GM12801 (cell line): ENCODE results near the gene LCN2.

Experiments
- TF ChIP-seq, protein P1 (sequence below): IDR thresholded peaks from one replicate; pipeline ENCODE4 v1.5.1; 2011; ENCODE audit warnings: control low read depth; ENCODE audit not compliant: insufficient read length; ENCODE audit errors: extremely low read depth

The LCN2 gene

DNA sequence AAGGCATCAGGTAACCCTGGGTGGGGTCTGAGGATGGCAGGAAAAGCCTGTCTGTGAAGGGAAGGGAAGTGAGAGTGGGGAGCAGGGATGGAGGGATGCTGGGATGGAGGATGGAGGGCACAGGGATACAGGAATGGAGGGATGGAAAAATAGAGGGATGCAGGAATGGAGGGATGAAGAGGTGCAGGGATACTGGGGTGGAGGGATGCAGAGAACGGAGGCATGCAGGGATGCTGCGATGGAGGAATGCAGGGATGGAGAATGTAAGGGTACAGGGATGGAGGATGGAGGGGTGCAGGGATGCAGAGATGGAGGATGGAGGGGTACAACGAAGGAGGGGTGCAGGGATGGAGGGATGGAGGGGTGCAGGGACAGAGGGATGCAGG, 30.8 kb upstream of the LCN2 start:
- TF ChIP-seq, protein P1, sequence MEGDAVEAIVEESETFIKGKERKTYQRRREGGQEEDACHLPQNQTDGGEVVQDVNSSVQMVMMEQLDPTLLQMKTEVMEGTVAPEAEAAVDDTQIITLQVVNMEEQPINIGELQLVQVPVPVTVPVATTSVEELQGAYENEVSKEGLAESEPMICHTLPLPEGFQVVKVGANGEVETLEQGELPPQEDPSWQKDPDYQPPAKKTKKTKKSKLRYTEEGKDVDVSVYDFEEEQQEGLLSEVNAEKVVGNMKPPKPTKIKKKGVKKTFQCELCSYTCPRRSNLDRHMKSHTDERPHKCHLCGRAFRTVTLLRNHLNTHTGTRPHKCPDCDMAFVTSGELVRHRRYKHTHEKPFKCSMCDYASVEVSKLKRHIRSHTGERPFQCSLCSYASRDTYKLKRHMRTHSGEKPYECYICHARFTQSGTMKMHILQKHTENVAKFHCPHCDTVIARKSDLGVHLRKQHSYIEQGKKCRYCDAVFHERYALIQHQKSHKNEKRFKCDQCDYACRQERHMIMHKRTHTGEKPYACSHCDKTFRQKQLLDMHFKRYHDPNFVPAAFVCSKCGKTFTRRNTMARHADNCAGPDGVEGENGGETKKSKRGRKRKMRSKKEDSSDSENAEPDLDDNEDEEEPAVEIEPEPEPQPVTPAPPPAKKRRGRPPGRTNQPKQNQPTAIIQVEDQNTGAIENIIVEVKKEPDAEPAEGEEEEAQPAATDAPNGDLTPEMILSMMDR: no peak

DNA sequence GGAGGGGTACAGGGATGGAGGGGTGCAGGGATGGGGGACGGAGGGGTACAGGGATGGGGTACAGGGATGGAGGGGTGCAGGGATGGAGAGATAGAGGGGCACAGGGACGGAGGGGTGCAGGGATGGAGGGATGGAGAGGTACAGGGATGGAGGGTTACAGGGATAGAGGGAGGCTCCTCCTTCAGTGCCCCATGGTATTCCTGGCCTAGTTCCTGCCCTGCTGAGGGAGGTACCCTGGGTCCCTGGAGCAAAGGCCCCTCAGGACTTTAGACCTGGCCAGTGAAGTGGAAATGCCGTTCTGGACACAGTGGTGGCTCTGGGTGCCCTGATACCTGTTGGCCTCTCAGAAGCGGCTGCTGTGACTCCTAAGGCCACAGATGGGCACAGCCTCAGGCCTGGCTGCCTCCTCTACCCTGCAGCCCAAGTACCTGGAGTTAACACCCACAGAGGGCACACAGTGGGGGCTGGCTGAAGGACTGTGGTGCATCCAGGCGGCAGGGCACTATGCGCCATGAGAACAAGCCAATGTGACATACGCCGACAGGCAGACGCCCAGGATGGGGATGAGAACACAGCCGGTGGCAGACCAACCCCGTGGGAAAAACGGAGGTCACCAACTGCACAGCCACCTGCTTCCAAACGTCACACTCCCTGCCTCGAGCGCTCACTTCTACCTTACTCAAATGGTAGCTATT, 30.1 kb upstream of the LCN2 start:
- TF ChIP-seq, protein P1: no peak

DNA sequence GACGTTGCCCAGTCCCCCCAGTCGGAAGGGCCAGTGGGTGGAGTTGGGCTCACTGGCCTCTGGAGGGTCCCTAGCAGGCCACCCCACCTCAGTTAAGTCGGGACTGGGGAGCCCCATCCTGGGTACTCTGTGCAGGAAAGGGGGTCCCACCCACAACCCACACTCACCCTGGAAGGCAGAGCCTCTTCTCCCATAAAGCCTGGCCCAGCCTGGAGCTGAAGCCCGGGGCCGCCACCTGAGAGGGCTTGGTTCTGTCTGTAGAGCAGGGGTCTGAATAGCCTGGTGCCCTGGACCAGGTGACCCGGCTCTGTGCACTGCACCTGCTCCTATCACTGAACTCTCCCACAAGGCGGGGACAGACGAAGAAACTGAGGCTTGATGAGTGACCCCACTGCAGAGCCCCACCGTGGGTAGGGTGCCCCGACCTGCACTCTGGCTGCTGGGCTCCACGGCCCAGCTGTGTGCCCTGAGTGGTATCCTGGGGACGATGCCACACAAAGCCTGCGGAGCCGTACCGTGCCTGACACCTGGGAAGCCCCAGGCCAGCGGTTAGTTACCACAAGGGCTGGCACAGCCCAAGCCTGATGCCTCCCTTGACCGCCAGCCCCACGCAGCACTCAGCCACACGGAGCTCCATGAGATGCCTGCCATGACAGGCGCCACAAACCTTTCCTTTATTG, 29.1 kb upstream of the LCN2 start:
- TF ChIP-seq, protein P1: no peak

DNA sequence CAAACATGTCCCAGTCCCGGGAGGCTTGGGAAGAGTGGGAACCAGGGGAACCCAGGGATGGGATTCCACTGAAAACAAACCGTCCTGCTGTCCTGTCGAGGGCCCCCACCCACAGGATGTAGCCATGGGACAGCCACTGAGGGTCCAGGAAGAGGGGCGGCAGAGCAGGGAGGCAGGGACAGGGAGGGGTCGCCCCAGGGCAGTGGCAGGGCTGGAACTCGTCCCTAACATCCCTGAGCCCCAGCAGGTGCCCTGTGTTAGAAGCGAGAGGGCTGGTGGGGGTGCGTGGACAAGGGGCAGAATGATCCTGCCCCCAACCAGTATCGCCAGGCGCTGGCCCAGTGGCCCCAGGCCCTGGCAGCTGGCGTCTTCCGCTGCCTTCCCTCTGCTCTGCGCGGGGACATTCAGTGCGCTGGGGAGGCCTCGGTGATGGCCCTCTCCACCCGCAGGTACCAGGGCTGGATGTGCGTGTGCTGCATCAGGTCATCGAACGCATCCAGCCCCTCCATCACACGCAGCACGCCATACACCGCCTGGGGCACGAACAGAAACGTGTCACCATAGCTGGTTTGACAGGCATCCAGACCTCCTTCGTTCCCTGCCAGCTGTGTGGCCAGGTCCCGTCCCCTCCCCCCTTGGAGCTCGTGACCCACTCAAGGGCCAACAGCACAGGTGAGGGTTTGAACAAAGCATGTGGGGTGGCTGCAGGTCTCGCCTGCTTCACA, 28.4 kb upstream of the LCN2 start:
- TF ChIP-seq, protein P1: no peak

DNA sequence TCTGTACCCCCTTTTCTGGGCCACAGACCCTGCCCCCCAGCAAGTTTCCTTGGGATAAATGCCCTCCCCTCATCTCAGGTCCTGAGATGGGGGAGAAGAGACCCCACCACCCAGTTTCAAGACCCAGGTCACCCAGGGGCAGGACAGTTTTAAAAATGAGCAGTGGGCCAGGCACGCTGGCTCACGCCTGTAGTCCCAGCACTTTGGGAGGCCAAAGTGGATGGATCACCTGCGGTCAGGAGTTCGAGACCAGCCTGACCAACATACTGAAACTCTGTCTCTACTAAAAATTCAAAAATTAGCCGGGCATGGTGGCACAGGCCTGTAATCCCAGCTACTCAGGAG, 27.8 kb upstream of the LCN2 start:
- TF ChIP-seq, protein P1: no peak

DNA sequence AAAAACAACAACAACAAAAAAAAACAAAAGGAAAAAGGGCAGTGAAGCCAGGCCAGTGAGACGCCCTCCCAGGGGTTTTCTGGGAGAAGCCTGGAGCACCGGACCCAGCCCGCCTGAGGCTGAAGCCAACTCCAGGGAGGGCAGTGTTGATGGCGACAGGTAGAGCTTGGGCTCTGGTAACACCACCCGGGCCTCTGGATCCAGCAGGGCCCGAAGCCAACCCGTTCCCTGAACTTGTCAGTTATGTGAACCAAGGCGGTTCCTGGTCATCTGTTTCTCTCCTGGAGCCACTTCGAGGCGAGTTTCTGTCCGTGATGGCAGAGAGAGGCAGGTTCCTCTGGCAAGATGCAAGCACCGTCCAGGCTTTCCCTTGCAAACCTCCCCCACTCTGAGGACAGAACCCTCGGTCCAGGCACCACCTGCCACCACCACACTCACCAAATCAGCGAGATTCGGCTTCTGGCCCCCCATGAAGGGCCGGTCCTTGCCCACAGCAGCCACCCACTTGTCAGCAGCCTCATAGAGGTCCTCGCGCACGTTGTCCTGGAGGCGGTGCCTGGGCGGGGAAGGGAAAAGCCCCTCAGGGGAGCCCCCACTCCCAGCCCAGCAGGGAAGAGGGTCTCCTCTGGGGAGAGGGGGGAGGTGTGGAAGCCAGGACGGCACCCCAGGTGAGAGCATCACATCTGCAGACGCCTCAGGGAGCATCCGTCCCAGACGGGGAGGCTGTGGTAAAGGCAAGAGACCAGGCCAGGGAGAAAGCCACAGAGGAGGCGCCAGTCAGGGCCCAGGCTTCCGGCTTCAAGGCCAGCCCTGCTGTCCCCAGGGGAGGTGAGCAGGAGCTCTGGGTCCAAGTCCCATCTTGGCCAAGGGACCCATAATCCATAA, 27.1 kb upstream of the LCN2 start:
- TF ChIP-seq, protein P1: no peak

DNA sequence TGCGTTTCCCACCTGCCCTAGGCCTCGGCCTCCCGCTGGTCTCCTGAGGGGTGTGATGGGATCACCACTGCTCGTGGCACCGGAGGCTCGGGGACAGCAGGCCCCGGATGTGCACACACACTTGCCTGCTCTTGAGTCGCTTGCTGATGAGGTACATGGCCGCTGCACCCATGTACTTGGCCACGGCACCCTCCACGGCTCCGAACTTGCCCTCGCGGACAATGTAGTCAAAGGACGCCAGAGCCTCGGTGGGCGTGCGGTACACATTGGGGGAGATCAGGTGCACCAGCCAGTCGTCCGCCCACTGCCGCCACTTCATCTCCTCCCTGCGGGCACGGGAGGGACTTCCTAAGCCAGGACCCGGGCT, 26.5 kb upstream of the LCN2 start:
- TF ChIP-seq, protein P1: no peak
